HL-60 (cell line): ENCODE measurements around the gene CACFD1.
A peak's percentile ranks its signal among the peaks of the same experiment; 100 is the strongest.

Experiments used
- DNase-seq, 2 experiments: peaks; one replicate each; pipeline ENCODE4 v3.0.0-alpha.2; 2010 to 2020; ENCODE audit warnings: low read depth in 1 of 2, low spot score in 1 of 2
- H3K27ac ChIP-seq: fragments of 250-450 bp; sonication (Bioruptor Pico); replicated peaks from 2 replicates; pipeline ENCODE4 v1.5.1; 2020; ENCODE audit warnings: mild to moderate bottlenecking, moderate library complexity
- H3K27me3 ChIP-seq: fragments of 250-450 bp; sonication (Bioruptor Pico); 2 replicates; pipeline ENCODE4 v1.5.1; 2021; ENCODE audit warnings: mild to moderate bottlenecking, moderate library complexity; ENCODE audit not compliant: insufficient read depth, poor library complexity, severe bottlenecking
- H3K4me3 ChIP-seq: replicated peaks from 2 replicates; pipeline ENCODE4 v1.5.1; 2011; ENCODE audit warnings: mild to moderate bottlenecking, control low read depth, low read length; ENCODE audit not compliant: insufficient read depth
- CTCF ChIP-seq: IDR thresholded peaks from one replicate; pipeline ENCODE4 v1.5.1; 2011; ENCODE audit warnings: low read length, control low read depth, inconsistent platforms; ENCODE audit not compliant: insufficient read depth
- GABPA ChIP-seq: IDR thresholded peaks from 2 replicates; pipeline ENCODE4 v1.6.1; 2012; ENCODE audit warnings: low read depth
- POLR2AphosphoS5 ChIP-seq: IDR thresholded peaks from 2 replicates; pipeline ENCODE4 v1.6.1; 2012; ENCODE audit warnings: low read depth
- REST ChIP-seq: IDR thresholded peaks from 2 replicates; pipeline ENCODE4 v1.6.1; 2012; ENCODE audit warnings: low read depth; ENCODE audit not compliant: insufficient replicate concordance
- SPI1 ChIP-seq: IDR thresholded peaks from 2 replicates; pipeline ENCODE4 v1.6.1; 2012; ENCODE audit warnings: low read depth, mild to moderate bottlenecking, borderline replicate concordance
- long read RNA-seq: library from polyadenylated mRNA; unstranded; transcript quantifications from one replicate; pipeline ENCODE4 v2.0.0, GENCODE V29; 2020

CACFD1 gene
- long read RNA-seq, partial matches to known transcripts: 0 of 1 reads
- long read RNA-seq, other reads (novel, unspliced or antisense): 1 of 1 reads

- H3K4me3 ChIP-seq: peak within 1 kb of the TSS; percentile 63
- H3K27me3 ChIP-seq: peaks cover 16% of the 10 kb centered on the region
- H3K27ac ChIP-seq: 0 out of 2 replicates have a peak within 1 kb of the TSS, but pooled peaks have one; percentile 31
- peak; percentile 76 to 80 for DNase-seq
- TF ChIP-seq CTCF (no peak), GABPA (no peak), SPI1 (no peak), REST (no peak), POLR2AphosphoS5 (no peak)
Observed at GRCh38 chr9:133459476-133460404, at the start of gene CACFD1. CACFD1 (plus strand) TSS chr9:133459978; CDS start chr9:133460067, 89 bp downstream.

GRCh38 chr9:133415170-133415569 lies 44.6 kb upstream of the CACFD1 start:
- no peak overlapping the region for H3K27ac ChIP-seq
- no peaks in the 10 kb centered on the region for H3K27me3 ChIP-seq
- TF ChIP-seq CTCF (no peak), GABPA (no peak), POLR2AphosphoS5 (no peak), REST (no peak), SPI1 (peak; percentile 39; the same call in 1 of the 2 replicates)
- H3K4me3 ChIP-seq: no peak overlapping the region
- DNase-seq: no peak

- peak within 1 kb of the TSS; percentile 86 for H3K4me3 ChIP-seq
- peak; percentile 89 to 92 for DNase-seq
- H3K27me3 ChIP-seq: no peaks in the 10 kb centered on the region
- TF ChIP-seq POLR2AphosphoS5: peak; percentile 77; the same call in 1 of the 2 replicates
- peak; percentile 65 for TF ChIP-seq REST
- TF ChIP-seq SPI1: no peak
- no peak for TF ChIP-seq CTCF
- peak; percentile 98 for TF ChIP-seq GABPA
- peak within 1 kb of the TSS; percentile 78 for H3K27ac ChIP-seq
Observed at GRCh38 chr9:133417541-133418461, 42.0 kb upstream of the CACFD1 start, which contains the start of gene REXO4. REXO4 (minus strand) TSS chr9:133418010; CDS start chr9:133417844, 166 bp downstream.
